ENCODE results near the gene SERPINE3.

SERPINE3 gene

DNA sequence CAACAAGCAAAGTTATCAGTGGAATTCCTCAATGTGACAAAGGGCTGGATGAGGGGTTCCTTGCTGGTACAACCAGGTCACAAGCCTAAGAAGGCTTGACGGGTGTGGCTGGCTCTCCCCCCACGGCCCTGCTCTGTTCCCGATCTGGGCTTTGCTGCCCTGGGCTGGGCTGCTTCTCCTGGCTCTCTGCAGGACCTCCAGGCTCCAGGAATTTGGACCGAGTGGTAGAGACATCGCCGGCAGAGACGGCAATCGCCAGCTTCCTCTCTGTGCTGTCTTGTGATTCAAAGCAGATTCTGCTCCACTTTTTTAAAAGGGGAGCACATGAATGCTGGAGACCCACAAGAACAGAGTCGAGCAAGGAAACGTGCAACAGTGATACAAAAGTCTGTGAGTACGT, at the start of gene SERPINE3:
SERPINE3 (plus strand) TSS at position 338 of the 400 bp plus-strand sequence. CDS start 1,401 bp downstream, outside the sequence.
- DNase-seq, result no peak

DNA sequence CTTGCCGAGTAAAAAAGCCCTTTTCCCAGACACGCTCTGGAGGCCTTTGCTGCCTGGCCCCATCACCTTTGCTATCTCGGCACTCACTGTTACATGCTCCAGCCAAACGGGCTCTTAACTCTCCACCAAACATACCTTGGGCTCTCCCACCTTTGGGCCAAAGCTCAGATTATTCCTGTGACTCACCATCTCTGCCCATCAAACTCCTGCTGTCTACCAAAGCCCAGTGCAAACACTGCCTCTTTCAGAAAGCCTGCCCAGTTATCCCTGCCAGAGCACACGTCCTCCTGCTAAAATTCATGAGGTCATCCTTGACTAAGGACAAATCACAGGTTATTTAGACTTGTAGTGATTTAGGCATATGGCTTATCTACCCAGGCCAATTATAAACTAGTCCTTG, 48.1 kb upstream of the SERPINE3 start:
- DNase-seq, result no peak

DNA sequence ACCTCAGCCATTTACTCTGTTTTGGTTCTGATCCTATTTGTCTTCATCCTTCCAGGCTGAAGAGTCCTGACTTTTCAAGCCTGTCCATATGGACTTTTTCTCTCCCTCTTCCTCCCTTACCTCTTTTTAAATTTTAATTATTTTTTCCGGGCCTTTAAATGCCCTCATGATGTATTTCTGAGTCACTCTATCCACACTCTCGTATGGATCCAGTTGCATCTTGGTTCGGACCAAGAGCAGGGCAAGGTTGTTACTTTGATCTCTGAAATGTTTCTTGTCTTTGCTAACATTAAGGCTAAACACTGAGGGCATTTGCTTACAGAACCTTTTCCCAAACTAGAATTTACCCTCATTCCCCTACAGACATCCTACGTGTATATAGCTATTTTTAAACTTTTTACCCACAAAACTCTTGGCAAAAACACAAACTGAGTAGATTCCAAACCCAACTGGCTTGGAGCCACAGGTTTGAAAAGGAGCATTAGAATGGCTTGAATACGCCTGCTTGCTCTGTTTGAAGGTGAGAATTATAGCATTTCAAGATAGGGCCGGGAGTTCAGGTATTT, 47.4 kb upstream of the SERPINE3 start:
- DNase-seq, result no peak

DNA sequence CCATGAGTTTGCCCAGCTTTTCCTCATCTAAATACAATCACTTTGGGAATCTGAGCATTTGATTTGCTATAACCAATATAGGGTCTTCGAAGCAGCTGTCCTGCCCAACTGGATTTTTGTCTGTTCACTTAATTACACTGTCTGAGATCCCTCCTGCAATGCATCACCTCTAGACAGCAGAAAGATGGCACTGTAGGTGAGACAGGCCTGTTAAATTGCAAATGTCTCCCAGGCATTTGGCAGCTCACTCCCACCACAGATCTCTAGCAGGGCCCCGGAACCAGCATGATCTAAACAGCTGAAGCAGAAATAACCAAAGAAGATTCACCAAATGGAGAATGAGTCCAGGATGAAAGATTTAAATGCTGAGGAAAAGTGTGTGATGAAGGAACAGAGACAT, 41.9 kb upstream of the SERPINE3 start:
- DNase-seq, result no peak

DNA sequence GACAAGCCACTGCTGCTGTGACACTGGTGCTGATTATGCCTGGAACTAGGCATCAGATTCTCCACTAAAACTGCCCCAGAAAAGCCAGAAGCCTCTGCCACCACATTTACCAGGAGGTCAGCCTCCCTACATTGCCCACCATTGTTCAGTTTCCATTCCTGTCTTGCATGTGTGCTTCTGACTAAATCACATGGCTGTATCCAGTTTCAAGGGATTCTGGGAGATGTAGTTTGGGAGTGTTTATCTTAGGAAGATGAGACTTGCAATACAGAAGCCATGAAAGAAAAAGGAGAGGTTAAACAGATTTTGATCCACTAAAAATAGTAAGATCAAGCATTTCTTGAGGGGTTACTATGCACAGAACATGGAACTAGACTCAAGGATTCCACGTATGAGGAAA, 40.7 kb upstream of the SERPINE3 start:
- DNase-seq, result no peak

DNA sequence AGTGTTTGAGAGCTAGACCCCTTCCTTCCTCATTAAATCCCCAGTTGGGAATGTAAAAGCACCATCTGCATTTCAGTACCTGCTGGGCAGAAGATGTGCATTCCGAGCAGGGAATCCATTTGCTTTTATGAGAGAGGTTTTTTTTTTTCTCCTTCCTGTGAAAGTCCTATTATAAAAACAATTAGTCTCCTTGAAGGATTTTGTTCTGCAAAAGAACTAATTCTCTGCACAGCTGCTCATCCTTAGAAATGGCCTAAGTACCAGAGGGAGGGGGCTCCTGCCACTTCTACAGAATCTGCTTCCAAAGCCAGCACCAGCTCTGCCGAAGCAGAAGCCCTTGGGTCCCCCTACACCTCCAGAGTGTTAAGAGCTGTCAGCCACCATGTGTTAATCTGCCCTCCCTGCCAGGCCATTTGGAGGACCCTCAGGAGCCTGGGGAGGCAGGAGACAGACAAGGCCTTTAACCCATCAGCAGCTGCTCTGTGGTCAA, 36.4 kb upstream of the SERPINE3 start:
- no peak for DNase-seq

DNA sequence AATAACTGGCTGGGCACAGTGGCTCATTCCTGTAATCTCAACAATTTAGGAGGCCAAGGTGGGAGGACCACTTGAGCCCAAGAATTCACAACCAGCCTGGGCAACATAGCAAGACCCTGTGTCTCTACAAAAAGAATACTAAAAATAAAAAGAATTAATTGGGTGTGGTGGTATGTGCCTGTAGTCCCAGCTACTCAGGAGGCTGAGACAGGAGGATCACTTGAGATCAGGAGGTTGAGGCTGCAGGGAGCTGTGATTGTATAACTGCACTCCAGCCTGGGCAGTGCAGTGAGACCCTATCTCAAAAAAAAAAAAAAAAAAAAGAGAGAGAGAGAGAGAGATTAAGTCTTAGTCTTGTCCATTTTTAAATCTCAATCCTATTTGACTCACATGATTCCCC, 35.6 kb upstream of the SERPINE3 start:
- no peak for DNase-seq

DNA sequence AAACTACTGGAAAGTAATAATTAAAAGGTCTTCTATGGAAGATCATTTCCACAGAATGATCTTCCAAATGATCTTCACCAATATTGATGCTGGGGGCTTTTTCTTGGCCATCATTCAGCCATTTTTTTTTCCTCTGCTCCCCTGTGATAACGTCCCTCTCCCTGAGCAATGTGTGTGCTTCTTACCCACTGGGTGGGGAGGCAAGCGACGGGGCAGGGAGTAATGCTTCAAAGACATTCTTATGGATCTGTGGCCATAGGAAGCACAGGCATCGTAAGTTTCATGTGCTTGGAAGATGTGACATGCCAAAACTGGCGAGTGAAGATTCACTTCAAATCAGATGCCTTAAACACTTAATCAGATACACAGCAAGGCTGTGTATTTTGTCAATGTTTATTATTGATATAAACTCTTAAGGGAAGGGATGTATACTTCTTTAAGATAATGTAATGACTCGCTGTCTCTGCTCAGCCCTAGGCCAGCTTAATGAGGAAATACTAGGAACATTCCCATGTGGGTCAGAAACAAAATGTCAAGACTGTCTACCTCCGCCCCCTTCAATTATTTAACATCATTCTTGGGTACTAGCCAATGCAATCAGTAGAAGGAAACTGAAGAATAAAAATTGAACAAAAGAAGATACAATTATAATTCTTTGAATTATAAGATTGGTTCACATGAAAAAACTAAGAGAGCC, 34.1 kb upstream of the SERPINE3 start:
- peak in 1 of 2 donors; percentile 32 for DNase-seq

DNA sequence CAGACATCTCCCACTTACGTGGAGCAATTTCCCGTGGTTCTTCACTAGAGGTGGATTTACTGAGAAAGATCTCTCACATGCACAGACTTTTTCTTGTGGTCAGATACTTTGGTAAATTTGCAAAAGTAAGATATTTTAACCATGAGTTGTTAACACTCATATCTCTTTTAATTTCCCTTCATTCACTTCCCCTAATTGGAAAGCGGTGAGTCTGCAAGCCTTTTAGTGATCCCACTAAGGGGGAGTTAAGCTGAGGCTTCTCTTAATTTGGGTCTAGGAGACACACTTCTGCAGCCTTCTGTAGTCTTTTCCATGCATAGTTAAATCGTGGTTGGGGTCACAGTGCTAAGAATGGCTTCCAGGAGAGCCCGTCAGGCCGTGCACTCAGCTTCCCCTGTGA, 30.7 kb upstream of the SERPINE3 start:
- DNase-seq, result no peak

DNA sequence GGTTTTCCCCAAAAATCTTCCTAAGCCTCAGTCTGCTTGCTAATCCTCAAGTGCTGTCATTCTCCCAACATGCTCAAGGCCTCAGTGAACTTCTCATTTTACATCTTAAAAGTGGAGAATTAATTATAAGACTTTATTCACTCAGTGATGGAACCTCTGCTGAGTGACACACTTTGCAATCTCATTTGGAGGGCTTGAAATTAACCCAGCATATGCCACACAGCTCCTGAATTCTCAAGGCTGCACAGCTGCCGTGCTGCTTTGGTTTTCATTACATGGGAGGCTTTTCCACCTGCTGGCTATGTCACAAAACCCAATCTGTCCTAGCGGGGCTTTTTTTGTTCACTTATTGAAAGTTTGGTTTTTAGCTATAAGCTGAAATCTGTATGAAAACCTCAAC, 28.3 kb upstream of the SERPINE3 start:
- no peak for DNase-seq

DNA sequence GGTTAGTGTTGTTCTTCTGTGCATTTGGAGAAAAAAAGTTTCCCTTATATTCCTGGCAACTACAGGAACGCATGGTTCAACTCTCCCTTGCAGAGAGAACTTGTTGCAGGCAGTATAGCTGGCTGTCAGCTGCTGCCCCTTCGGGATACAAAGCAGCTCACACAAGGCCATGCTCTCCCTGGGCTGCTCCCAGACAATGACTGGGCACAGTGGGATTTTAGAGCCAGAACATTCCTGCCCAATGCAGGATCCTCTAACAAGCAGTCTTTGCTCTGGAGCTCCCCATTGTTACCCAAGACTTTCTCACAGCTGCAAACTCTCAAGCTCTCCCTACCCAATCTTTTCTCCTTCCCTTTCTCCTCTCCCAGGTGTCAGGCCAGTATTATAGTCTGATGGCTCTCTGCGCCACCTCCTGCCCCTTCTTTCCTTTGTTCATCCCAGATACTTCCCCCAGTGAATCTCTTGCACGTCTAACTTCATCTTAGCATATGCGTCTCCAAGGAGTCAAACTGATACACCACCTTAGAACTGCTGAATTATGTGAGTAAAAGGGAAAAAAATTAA, 27.5 kb upstream of the SERPINE3 start:
- no peak for DNase-seq

DNA sequence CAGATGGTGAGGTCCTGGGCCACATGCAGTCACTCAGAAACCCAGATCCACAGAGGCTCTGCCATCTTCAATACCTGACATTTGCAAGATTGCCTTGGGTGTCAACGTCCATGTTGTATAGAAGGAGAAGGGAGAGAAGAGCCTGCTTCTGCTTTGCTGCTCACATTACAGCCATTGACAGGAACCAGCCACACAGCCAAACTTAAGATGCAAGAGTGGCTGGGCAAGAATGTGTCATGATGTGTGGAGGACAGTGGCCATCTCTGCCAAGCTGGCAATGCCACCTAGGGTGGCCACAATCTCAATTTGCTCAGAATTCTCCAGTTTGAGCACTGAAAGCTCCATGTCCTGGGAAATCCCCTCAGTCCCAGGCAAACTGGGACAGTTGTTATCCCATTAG, 25.9 kb upstream of the SERPINE3 start:
- no peak for DNase-seq

DNA sequence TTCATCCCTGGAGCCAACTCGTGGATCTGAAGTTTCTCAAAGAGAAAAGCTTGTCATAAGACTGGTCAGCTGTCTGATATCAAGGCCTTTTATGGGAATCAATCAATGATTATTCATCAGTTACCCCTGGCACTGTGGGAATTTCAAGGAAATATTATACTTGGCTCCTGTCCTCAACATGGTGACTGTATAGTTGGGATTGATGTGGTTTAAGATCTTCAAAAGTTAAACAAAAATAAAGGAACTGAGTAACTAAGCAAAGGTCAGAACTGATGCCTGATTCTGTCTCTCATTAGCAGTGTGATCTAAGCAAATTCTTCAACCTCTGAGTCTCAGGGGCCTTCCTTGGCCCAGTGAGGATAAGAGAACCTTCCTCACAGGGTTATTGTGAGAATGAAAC, 22.2 kb upstream of the SERPINE3 start:
- no peak for DNase-seq

DNA sequence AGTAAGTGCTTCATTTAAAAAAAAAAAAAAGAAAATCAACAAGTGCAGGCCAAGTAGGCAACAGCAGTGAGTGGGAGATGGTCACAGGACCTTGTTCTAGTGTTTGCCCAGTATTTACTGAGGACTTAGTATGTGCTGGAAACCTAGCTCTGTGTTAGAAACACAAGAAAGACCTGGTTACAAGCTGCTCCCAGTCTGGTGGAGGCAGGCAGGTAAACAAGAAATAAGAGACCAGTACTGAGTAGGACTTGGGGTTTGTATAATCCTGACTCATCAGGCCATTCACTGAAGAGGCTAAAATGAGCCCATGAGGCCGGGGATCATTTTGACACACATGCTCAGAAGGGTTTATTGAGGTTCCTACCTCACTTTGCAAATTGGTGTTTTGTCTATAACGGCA, 21.5 kb upstream of the SERPINE3 start:
- no peak for DNase-seq

DNA sequence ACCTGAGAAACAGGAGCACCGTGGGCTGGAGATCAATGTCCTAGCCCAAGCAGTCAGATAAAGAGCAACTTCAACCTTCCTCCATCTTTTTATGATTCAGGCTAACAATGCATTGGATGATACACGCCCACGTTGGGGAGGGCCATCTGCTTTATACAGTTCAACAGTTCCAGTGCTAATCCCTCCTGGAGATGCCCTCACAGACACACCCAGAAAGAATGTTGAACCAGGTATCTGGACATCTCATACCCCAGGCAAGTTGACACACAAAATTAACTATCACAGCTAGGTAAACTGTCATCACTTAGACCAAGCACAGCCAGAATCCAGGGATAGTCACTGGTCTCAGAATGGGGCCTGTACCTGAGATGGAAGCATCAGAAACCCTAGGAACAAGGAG, 20.6 kb upstream of the SERPINE3 start:
- no peak for DNase-seq

DNA sequence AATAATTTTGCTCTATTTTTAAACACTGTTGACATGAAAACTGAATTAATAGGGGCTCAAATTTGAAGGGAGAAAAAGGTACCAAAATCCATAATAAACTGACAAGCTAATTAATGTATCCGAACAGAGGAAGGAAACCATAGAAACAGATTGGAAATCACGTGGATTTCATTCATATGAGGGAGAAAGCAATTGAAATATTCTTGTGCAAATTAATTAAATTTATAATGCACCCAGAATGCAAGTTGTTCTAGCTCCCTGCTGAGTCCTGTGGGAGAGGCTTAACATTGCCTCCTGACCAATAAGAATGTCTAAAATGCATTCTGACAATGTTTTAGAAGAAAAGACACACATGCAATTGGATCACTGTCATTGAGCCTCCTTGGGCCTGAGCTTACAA, 17.7 kb upstream of the SERPINE3 start:
- no peak for DNase-seq

DNA sequence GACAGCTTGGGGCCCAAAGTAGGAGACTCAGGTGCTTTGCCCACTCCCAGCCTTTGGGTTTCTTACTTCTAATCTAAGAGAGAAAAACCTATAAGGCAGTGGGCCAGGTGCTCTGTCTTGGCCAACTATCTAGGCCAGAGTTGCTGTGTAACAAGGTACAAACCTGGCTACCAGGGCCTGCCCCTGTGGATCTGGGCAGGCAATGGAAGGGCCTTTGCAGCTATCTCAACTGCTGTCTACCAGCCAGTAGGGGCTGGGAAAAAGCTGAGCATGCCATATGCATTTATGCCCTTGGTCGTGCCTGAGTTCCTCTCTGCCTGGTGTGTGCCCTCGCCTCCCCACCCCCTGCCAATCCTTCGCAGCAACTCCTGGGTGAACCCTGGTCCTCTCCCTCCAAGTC, 16.7 kb upstream of the SERPINE3 start:
- DNase-seq, result no peak

DNA sequence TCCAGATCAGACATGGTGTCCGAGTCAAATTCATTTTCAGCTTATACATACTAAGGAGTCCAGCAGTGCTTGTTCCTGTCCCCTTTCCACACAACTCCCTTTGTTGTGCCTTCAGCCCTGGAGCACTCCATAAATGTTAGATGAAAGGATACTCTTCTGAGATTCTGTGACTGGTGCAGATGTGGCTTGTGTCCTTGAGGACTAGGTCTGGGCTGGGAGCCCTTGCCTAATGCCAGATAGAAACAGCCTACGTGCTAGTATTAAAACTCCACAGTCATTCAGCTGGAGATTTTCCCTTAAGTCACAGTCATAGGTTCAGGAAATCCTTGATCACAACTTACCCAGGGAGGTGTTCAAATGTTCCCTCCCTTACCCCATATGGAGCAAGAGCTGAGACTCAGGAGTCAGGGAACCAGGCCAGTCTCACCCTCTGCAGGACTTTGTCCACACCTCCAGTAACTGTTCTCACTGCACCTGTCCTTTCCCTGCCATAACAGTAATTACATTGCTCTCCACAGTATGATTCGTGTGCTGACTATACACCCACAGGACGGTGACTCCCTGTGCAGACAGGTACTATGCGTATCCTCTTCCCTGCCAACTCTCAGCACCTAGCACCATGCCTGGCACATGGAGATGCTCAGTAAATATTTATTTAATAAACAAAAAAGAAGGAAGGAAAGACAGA, 15.5 kb upstream of the SERPINE3 start:
- no peak for DNase-seq

DNA sequence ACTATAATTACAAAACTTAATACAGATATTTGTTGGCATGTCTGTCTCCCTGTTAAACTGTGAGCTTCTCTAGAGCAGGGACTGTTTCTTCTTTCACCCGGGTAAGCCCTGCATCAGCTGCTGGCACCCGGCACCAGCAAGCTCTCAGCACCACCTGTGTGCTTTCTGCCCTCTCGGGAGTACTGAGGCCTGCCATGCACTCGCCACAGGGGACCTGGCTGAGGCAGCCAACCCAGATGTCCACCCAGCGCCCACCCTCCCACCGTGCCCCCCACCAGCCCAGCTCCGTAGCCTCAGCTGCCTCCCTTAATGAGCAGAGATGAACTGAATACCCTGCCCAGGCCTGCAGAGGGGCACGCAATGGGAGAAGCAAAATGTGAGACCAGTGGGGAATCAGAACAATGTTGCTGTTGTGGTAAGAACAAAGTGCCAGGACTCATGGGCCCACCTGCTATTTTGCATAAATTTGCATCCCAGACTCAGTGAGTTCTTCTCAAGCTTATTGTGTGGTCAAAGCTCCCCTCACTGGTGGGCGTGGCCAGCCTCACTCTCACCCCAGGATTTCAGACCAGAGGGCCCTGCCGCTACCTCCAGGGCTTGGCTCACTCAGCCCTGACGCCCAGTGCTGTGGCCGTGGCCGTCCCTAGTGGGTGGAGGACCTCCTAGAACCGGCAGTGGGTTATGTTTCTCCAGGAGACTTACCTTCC, 14.6 kb upstream of the SERPINE3 start:
- DNase-seq, result no peak

DNA sequence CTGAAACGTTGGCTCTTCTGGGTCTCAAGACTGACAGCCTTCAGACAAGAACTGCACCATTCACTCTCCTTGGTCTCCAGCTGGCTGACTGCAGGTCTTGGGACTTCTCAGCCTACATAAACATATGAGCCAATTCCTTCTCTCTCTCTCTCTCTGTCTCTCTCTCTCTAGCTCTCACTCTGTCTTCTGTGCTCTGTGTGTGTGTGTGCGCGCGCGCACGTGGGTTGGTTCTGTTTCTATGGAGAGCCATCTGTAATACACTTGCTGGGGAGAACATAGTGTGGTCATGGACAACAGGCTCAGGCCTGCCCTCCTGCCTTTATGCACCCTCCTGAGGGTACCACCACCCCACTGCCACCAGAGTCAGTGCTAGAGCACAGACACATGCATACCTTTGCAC, 13.7 kb upstream of the SERPINE3 start:
- DNase-seq, result no peak

DNA sequence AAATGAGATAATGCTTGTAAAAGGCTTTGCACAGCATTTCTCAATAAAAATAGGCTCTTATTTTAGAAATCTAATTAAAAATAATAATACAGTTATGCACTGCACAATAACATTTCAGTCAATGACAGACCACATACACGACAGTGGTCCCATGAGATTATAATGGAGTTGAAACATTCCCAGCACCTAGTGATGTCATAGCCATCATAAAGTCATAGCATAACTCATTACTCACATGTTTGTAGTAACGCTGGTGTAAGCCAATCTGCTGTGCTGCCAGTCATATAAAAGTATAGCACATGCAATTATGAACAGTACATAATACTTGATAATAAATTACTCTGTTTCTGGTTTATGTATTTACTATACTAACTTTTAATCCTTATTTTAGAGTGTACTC, 12.7 kb upstream of the SERPINE3 start:
- DNase-seq, result no peak

DNA sequence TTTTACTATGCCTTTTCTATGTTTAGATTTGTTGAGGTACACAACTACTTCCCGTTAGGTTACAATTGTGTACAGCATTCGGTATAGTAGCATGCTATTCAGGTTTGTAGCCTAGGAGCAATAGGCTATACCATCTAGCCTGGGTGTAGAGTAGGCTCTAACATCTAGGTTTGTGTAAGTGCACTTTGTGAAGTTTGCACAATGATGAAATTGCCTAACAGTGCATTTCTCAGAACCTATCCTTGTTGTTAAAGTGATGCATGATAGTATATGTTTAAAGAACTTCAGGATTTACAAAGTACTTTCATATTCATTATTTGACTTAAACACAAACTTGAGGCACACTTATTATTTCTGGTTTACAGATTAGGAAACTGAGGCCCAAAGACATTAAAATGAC, 11.5 kb upstream of the SERPINE3 start:
- peak; percentile 46 to 51 for DNase-seq

DNA sequence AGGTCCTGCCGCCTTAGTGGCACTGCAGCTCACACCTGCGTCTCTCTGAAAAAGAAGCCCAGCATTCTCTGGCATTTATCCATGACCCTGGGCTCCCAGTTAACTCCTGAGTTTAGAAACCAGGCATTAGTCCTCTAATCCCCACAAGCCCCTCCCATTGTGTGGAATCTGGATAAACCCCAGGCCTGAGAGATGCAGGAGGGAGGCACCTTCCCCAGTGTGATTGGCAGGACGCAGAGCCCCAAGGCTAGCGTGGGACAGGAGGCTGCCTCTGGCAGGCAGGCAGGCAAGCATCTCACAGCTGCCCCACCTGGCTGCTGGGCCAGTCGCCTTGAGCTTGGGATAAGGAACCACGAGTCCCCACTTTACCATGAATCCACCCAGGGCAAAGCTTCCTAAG, 11.0 kb upstream of the SERPINE3 start:
- DNase-seq, result no peak
